HG03159 (cell line): ENCODE data around the gene C1orf146.
"Not testable (repeated sequence)": the region's sequence is repeated elsewhere in the genome, so short reads cannot be mapped to it uniquely, and the experiment has no call there.

ENCODE experiments used
- ATAC-seq: cut with Tn5 transposase; IDR thresholded peaks from one replicate; pipeline ENCODE4 v1.9.1; 2021; ENCODE audit warnings: mild to moderate bottlenecking, moderate library complexity; ENCODE audit not compliant: unreplicated experiment

The C1orf146 gene, protein sequence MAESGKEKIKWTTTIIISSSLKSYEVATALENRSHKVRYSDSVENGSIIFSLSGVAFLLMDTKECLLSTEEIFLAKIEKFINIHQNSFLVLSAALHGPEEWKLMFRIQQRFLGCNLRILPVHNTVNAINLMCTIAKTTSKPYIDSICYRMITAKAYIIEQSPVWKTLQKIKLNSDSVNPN

DNA sequence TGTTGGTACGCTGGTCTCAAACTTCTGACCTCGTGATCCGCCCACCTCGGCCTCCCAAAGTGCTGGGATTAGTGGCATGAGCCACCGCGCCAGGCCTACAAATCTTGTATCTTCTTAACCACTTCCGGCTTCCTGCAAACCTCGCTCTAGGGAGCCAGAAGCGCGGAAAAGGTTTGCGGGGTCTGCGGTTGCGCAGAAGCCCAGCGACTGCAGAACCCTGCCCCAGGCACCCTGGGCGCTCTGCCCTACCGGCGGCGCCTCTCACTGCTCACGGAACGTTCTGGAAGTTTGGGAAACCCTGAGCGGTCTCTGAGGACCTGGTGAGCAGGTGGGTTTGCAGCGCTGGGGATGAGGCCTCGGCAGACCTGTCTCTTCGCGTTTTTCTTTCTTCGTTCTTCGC lies at the start of gene C1orf146:
TSS of gene C1orf146 (plus strand) at position 195 of the 400 bp plus-strand sequence. CDS start 13,506 bp downstream, outside the sequence.
- ATAC-seq, result no peak

DNA sequence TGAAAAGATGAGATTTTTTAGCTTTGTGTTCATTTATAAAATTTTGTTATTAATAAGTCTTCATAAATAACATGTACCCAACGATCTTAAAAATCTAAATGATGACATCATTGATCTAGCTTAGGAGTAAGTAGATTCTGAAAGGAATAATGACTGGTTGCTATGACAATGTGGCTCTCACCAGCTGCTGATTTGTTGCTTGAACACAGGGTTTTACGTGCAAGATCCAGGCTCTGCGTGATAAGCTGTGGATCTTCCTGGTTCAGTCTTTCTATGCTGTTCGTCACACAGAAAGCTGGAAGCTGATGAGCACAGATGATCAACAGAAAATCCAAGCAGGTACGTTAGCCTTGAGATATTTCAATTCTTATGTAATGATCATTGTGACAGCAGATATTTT lies 49.1 kb upstream of the C1orf146 start:
- ATAC-seq, result no peak

- no peak for ATAC-seq
Observed at GRCh38 chr1:92169214-92170005, 48.3 kb upstream of the C1orf146 start.

GRCh38 chr1:92184632-92185031 lies 33.1 kb upstream of the C1orf146 start:
- ATAC-seq, result no peak

DNA sequence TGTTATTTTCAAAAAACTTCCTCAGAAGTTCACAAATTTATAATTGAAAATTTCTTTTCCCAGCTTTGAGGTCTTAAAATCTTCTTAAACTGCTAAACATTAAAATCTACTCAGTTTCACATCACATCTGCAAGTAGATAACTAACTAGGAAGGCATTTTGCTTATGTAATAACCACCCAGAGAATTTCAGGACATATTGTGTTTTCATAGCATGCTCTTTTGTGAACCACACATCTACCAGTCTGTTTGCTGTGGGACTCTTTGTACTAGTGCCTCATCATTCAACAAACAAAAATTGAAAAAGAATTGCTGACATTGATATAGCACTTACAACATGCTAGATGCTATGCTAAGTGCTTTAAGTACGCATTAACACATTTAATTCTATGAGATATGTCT lies 31.6 kb upstream of the C1orf146 start:
- no peak for ATAC-seq

- ATAC-seq, result no peak
Observed at GRCh38 chr1:92188436-92189255, 29.1 kb upstream of the C1orf146 start.

DNA sequence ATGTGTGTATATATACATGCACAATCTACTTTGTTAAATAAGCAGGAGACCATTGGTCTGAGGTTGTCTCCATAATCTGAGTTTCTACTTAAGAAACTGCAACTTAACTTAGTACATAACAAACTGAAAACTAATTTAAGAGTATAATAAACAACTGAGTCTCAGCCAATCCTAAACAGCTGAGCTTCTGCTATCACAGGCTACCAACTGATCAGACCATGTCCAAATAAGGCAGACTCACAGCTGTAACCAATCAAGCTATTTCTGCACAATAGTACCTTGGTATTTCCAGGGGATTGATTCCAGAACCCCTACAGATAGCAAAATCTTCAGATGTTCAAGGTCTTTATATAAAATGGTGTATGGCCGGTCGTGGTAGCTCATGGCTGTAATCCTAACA lies 26.0 kb upstream of the C1orf146 start:
- no peak for ATAC-seq

DNA sequence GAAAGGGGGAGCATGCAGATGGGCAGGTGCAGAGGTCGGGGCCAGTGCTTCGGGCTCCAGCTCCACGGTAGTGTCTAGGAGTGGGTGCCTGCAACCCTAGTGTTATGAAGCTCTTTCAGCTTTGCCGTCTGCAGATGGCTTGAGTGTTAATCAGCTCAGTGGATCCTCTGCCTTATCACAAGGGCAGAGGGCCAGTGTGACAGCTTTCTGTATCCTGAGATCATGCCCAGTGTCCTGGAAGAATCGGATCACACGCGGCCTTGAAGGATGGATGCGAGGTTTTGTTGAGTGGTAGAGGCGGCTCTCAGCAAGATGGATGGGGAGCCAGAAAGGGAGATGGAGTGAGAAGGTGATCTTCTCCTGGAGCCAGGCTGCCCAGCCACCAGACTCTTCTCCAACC lies 25.5 kb upstream of the C1orf146 start:
- ATAC-seq, result no peak

GRCh38 chr1:92194511-92194910 lies 23.2 kb upstream of the C1orf146 start:
- ATAC-seq, result no peak

DNA sequence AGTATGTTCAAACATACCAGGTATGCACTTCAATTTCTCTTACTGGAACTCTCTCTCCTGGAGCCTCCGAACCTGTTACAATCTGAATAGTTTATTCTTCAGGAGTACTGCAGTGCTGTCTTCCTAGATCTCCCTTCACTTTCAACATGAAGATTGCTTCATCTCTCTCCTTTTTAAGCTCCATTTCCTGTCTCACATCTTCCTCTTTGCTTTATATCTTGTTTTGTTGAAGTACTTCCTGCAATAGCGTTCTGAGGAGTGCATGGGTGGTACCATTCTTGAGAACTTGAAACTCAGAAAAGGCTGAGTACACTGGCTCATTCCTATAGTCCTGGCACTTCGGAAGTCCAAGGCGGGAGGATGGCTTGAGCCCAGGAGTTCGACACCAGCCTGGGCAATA lies 15.7 kb upstream of the C1orf146 start:
- no peak for ATAC-seq

- no peak for ATAC-seq
Observed at GRCh38 chr1:92203105-92203504, 14.6 kb upstream of the C1orf146 start.

DNA sequence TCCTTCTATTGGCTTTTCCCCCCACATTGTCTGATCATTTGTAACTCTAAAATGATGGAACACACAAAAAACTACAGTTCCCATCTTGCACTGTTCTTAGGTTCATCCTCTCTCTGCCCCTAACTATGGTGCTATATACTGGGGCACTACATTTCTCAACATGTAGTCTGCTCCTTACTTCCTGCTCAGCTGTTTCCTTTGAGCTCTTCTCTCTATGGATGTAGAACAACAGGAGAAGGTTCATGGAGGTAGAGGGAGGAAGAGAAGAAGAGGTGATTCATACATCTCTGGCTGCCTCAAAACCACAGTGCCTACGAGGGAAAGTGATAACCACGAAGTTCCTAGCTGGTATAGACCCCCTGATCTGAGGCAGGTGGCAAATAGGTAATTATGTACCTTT lies 7.0 kb upstream of the C1orf146 start:
- no peak for ATAC-seq

DNA sequence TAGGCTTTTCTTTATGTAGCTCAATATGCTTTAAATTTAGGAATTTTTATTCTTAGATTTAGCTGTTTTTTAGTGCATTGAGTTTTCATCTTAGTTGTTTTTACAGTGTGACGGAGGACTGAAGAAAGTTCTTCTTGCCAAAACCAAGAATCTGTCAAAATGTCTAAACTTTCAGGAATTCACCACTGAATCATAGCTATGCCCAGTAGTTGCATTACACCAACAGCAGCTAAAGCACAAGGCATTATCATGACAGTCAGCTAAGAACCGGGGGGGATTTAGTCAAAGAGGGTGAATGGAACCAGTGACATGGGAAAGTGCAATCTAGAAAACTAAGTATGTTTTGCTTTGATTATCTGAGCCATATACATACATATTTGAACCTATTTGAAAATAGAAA lies 6.5 kb upstream of the C1orf146 start:
- no peak for ATAC-seq

GRCh38 chr1:92218559-92218958 lies 844 bp downstream of the C1orf146 start:
- ATAC-seq, result no peak

GRCh38 chr1:92219028-92219427 lies 1.3 kb downstream of the C1orf146 start:
- ATAC-seq, result no peak

GRCh38 chr1:92228401-92228800 lies 10.7 kb downstream of the C1orf146 start:
- ATAC-seq, result no peak

DNA sequence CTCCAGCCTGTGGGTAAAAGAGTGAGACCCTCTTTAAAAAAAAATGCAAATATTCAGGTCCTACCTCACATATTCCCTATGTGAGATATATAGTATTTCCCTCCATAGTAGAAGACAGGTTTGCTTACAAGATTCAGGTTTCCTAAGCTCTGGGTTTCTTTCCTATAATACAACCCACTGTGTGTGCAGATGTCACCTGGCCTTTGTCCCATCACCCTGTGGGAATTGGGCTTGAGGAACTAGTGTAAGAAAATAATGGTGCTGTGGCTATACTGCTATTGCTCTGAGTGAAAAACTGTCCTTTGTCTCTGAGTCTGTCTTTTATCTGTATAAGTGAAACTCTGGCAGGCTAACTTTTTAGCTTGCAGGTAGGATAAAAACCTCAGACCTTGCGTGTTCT lies 13.0 kb downstream of the C1orf146 start:
- ATAC-seq, result no peak

GRCh38 chr1:92240034-92240433 lies 22.3 kb downstream of the C1orf146 start:
- ATAC-seq, result no peak

DNA sequence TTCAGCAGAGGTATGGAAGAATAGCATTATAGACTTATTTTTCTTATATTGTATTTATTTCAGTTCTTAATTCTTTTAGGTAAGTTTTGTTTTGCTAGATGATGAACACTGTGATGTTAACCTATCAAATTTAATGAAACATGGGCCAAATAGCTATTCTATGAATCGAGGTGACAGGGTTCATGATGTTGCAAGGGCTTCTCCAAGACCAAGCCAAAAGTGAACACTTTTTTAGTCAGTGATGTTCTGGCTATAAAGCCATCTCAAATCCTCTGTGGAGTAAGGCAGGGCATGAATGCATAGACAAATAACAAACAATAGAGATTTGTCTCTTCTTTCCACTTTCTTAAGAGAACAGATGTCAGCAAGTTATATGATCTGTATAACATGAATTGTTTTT lies 26.7 kb downstream of the C1orf146 start:
- no peak for ATAC-seq

DNA sequence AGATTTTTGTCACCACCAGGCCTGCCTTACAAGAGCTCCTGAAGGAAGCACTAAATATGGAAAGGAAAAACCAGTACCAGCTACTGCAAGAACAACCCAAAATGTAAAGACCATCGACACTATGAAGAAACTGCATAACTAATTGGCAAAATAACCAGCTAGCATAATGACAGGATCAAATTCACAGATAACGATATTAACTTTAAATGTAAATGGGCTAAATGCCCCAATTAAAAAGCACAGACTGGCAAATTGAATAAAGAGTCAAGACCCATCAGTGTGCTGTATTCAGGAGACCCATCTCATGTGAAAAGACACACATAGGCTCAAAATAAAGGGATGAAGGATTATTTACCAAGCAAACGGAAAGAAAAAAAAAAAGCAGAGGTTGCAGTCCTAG lies 37.0 kb downstream of the C1orf146 start:
- ATAC-seq, result not testable (repeated sequence)

DNA sequence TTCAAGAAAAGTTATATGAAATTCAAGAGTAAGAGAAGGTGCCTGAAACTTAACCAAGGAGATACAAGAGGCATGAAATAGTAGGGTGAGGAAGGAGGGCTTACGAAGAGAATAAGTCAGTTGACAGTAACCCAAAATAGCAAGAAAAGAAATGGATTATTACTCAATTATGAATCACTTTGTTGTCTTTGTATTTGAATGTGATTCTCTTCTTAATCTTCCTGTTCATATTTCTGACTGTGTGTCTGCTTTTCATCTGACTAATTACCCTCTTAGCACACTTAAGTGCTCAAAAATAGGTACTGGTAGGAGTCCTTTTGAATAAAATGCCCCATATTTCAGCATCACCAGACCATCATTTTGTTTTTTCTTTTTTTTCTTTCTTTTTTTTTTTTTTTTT lies 41.6 kb downstream of the C1orf146 start:
- no peak for ATAC-seq

GRCh38 chr1:92262516-92262915 lies 44.8 kb downstream of the C1orf146 start:
- ATAC-seq, result no peak
